ENCODE measurements around the gene CNTNAP5.

DNA sequence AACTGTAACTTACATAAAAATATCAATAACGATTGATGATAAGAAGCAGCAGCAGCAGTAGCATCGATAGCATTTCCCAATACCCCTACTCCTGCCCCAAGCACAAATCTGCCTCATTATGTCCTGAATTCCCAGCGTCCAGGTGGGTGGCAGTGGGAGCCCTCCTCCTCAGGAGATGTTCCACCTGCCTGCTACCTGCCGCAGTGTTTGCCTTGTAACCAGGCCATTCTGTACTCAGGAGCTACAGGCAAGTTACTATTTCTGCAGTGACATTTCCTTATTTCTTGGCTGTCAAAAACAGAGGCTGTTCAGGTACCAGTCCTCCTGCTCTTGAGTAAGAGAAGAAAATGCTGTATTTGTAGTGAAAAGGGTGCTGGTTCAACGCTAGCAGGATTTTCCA, 236.4 kb downstream of the CNTNAP5 start:
- TF ChIP-seq FOXP2 (optimal IDR thresholded peaks at IDR 0.05; ENCODE audit: control extremely low read depth, extremely low read length, insufficient read depth) (no peak), POLR2AphosphoS5 (IDR thresholded peaks at IDR 0.05; ENCODE audit: borderline replicate concordance, low read depth, low read length) (no peak)
